B cell (primary cell): Measurements from ENCODE around the gene RETREG1. TPM values are rescaled to one million over a fixed set of nuclear protein-coding genes. Genes with fewer than 3 reads are reported as not detected.
"Not testable (repeated sequence)": the region's sequence is repeated elsewhere in the genome, so short reads cannot be mapped to it uniquely, and the experiment has no call there.

ENCODE experiments used
- ATAC-seq: fragments of 200-7000 bp; cut with Tn5 transposase; one replicate; pipeline ENCODE4 v1.10.0; 2021; ENCODE audit warnings: low read depth, mild to moderate bottlenecking, moderate number of reproducible peaks, moderate library complexity
- CTCF ChIA-PET: fragments of 350-600 bp; sonication (Branson Sonifier 250); formaldehyde crosslinking; loops from one replicate; lab custom pipeline; 2021; ENCODE audit warnings: antibody characterized with exemption, inconsistent platforms; lab: Charles Lee
- POLR2A ChIA-PET: fragments of 350-600 bp; sonication (Branson Sonifier 250); formaldehyde crosslinking; loops from one replicate; lab custom pipeline; 2021; ENCODE audit warnings: antibody characterized with exemption; lab: Charles Lee
- DNase-seq: peaks from one replicate; pipeline ENCODE4 v3.0.0; 2013
- H2AFZ ChIP-seq: 2 replicates; pipeline ENCODE4 v1.6.1; 2012; ENCODE audit warnings: mild to moderate bottlenecking, low read depth, low read length; ENCODE audit not compliant: insufficient read depth, poor library complexity, severe bottlenecking
- H3K27ac ChIP-seq, 2 donors: 1 replicate in 1 of 2; 2 replicates in 1 of 2; pipeline ENCODE4 v1.5.1; 2012 to 2013; ENCODE audit warnings: low read length in 2 of 2, mild to moderate bottlenecking in 2 of 2, moderate library complexity in 1 of 2
- H3K27me3 ChIP-seq, 4 experiments: fragments of 200-600 bp in 1 of 4; sonication (generic) in 1 of 4; replicated peaks in 1 of 4; 1 replicate in 2 of 4; 2 replicates in 2 of 4; pipeline versions ENCODE4 v1.6.1 to v1.7.0; 2013 to 2016; ENCODE audit warnings: low read length in 3 of 4, mild to moderate bottlenecking in 2 of 4, mixed read lengths in 1 of 4, moderate library complexity in 1 of 4; ENCODE audit not compliant: insufficient read depth in 4 of 4, control insufficient read depth in 3 of 4; ENCODE audit errors: control extremely low read depth in 1 of 4
- H3K36me3 ChIP-seq, 2 experiments: replicated peaks in 1 of 2; 1 replicate in 1 of 2; 2 replicates in 1 of 2; pipeline versions ENCODE4 v1.6.1 to v1.7.1; 2013; ENCODE audit warnings: low read length in 1 of 2; ENCODE audit not compliant: insufficient read depth in 2 of 2, control insufficient read depth in 1 of 2; ENCODE audit errors: control extremely low read depth in 1 of 2, extremely low read depth in 1 of 2
- H3K4me1 ChIP-seq, 2 donors: fragments of 200-600 bp in 1 of 2; sonication (generic) in 1 of 2; 1 replicate in 1 of 2; 2 replicates in 1 of 2; pipeline versions ENCODE4 v1.5.1 to v1.6.1; 2013 to 2017; ENCODE audit warnings: low read length in 2 of 2; ENCODE audit not compliant: control insufficient read depth in 2 of 2, insufficient read depth in 2 of 2
- H3K4me2 ChIP-seq: replicated peaks from 2 replicates; pipeline ENCODE3; 2012; ENCODE audit warnings: mild to moderate bottlenecking, low read depth, low read length; ENCODE audit not compliant: poor library complexity, severe bottlenecking
- H3K4me3 ChIP-seq, 5 experiments: fragments of 200-600 bp in 1 of 5; sonication (generic) in 1 of 5; 1 replicate in 3 of 5; 2 replicates in 2 of 5; pipeline versions ENCODE4 v1.5.1 to v1.7.0; 2011 to 2016; ENCODE audit warnings: low read length in 4 of 5, mild to moderate bottlenecking in 4 of 5, low read depth in 2 of 5, control low read depth in 1 of 5, moderate library complexity in 1 of 5; ENCODE audit not compliant: insufficient read depth in 1 of 5; ENCODE audit errors: control extremely low read depth in 1 of 5, extremely low read depth in 1 of 5
- H3K79me2 ChIP-seq: fragments of 200-600 bp; sonication (generic); one replicate; pipeline ENCODE4 v1.6.0; 2016; ENCODE audit warnings: low read length; ENCODE audit not compliant: control insufficient read depth, insufficient read depth
- H3K9ac ChIP-seq: fragments of 200-600 bp; sonication (generic); 2 replicates; pipeline ENCODE4 v1.6.1; 2017; ENCODE audit warnings: mild to moderate bottlenecking, low read length, moderate library complexity
- H3K9me3 ChIP-seq, 3 donors: one replicate each; pipeline versions ENCODE4 v1.6.1 to v1.7.1; 2013; ENCODE audit warnings: low read length in 2 of 3; ENCODE audit not compliant: control insufficient read depth in 2 of 3, insufficient read depth in 1 of 3; ENCODE audit errors: control extremely low read depth in 1 of 3
- H4K20me1 ChIP-seq: 2 replicates; pipeline ENCODE4 v1.6.0; 2012; ENCODE audit warnings: mild to moderate bottlenecking, low read length; ENCODE audit not compliant: insufficient read depth, control insufficient read depth, poor library complexity, severe bottlenecking
- H3K27ac Mint-ChIP-seq: one replicate; pipeline ENCODE4 v1.8.0; 2021; ENCODE audit warnings: mixed read lengths
- H3K27me3 Mint-ChIP-seq: one replicate; pipeline ENCODE4 v1.8.0; 2021; ENCODE audit warnings: mixed read lengths
- H3K4me1 Mint-ChIP-seq: one replicate; pipeline ENCODE4 v1.8.0; 2021; ENCODE audit warnings: mixed read lengths
- H3K4me3 Mint-ChIP-seq: one replicate; pipeline ENCODE4 v1.8.0; 2021; ENCODE audit warnings: mixed read lengths
- H3K9me3 Mint-ChIP-seq: one replicate; pipeline ENCODE4 v1.8.0; 2022; ENCODE audit warnings: mixed read lengths; ENCODE audit not compliant: insufficient read depth
- CTCF ChIP-seq: fragments of 200-600 bp; IDR thresholded peaks from one replicate; pipeline ENCODE4 v1.8.0; 2022; ENCODE audit warnings: antibody characterized with exemption, mild to moderate bottlenecking
- EZH2 ChIP-seq: IDR thresholded peaks from 2 replicates; pipeline ENCODE4 v1.6.1; 2012; ENCODE audit warnings: borderline replicate concordance, low read depth, mild to moderate bottlenecking, moderate library complexity, low read length; ENCODE audit not compliant: insufficient read depth, poor library complexity, severe bottlenecking
- WGBS: methylation state at CpG from one replicate; pipeline ENCODE4 v1.1.5; 2013; ENCODE audit warnings: missing lambda C conversion rate; ENCODE audit not compliant: insufficient coverage; 5-methylcytosine and 5-hydroxymethylcytosine counted together
- intact Hi-C: fragments of 100-400 bp; cut with micrococcal nuclease; formaldehyde crosslinking; loops from one replicate; pipeline ENCODE4 v1.10.0; 2022
- polyA plus RNA-seq: library from polyadenylated mRNA; depleted of rRNA; stranded (reverse); fragments of >200 nt; gene quantifications from 2 replicates; pipeline ENCODE4 v1.2.3, GENCODE V29; 2012
- total RNA-seq, 2 donors: library from RNA; stranded (reverse); fragments of 120-200 nt in 1 of 2; gene quantifications; 1 replicate in 1 of 2; 2 replicates in 1 of 2; pipeline versions ENCODE4 v1.2.3 to v1.2.4, GENCODE V29; 2013 to 2022

Gene RETREG1
- total and polyA plus RNA-seq, 2 donors (not counting 1 experiment from before 2014, with no cell fraction given), result 5.1 to 12.9 TPM

DNA sequence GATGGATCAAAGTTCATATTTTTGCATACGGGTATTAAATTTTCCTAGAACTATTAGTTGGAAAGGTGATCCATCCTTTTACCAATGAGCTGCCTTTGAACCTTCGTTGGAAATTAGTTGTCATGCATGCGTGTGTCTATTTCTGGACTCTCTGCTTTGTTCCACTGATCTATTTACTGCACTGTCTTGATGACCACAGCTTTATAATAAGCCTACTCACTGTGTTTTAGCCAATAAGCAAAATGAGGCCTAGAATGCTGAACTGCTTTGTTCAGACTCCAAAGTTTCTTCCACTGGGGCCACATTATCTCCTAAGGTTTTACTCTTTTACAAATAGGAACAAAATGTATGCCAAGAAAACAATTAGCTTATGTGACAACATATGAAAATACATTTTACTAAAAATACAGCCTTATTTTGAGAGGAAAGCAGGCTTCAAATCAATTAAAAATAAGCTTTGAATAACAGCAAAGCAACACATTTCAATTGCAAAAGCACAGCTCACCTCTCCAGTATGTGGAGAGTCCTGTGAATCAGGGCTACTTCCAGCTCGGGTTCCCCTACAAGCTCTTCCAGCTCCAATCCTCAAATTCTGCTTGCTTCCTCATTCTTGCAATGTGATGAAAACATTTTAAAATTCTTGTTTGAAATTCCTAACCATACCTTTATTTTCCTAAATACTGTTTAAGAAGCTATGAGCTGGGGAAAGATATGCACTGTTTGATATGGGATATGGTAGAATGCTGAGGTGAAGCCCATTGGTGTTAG lies 72.0 kb downstream of the RETREG1 start:
- Mint-ChIP-seq H3K9me3 (no peaks in the 10 kb centered on the region), H3K27me3 (peaks cover 3% of the 10 kb centered on the region), H3K4me1 (peaks cover 12% of the 10 kb centered on the region), H3K27ac (no peak overlapping the region), H3K4me3 (no peak overlapping the region)
- Histone ChIP-seq H3K9ac (no peak overlapping the region), H3K79me2 (no peaks in the 10 kb centered on the region), H3K4me2 (no peak overlapping the region), H3K4me1 (no peaks in the 10 kb centered on the region), H3K4me3 (no peak overlapping the region), H3K27ac (no peak overlapping the region), H3K36me3 (no peaks in the 10 kb centered on the region), H3K27me3 (peaks cover 0 to 3% (median 0%) of the 10 kb centered on the region in 4 experiments), H2AFZ (no peak overlapping the region), H4K20me1 (no peaks in the 10 kb centered on the region), H3K9me3 (no peaks in the 10 kb centered on the region)
- DNase-seq (no peak), ATAC-seq (no peak)
- ChIA-PET CTCF (interaction anchor here (1.1 kb wide), 1 partner anchor 8 kb away, joined by 3 read pairs; no protein-coding TSS in a partner anchor), POLR2A (no interaction called here)
- TF ChIP-seq CTCF, result no peak
- TF ChIP-seq EZH2, result no peak
- 80% methylated on average over 3 of the region's 4 CpGs for WGBS
- intact Hi-C loops, result no loop called here

DNA sequence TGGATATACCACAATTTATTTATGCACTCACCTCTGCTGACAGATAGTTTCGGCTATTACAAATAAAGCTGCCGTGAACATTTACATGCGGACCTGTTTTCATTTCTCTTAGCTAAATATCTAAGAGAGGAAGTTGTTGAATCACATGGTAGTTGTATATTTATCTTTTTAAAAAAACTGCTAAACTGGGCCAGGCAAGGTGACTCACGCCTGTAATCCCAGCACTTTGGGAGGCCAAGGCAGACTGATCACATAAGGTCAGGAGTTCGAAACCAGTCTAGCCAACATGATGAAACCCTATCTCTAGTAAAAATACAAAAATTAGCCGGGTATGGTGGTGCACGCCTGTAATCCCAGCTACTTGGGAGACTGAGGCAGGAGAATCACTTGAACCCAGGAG lies 73.6 kb downstream of the RETREG1 start:
- H3K27me3 ChIP-seq, H3K4me3 Mint-ChIP-seq, H3K27me3 Mint-ChIP-seq, intact Hi-C loops, H3K27ac ChIP-seq, POLR2A ChIA-PET, DNase-seq, H4K20me1 ChIP-seq, H3K27ac Mint-ChIP-seq, H3K4me1 ChIP-seq, H3K79me2 ChIP-seq, H3K4me2 ChIP-seq, H3K9ac ChIP-seq, H3K9me3 ChIP-seq, CTCF ChIA-PET, H3K4me3 ChIP-seq, H2AFZ ChIP-seq, ATAC-seq, H3K36me3 ChIP-seq, H3K9me3 Mint-ChIP-seq: not testable (repeated sequence)
- peaks cover 10% of the 10 kb centered on the region for H3K4me1 Mint-ChIP-seq
- WGBS, result 50% methylated on average over 1 of the region's 7 CpGs
